ENCODE measurements around the gene NPM1.
"Not testable (repeated sequence)": the region's sequence is repeated elsewhere in the genome, so short reads cannot be mapped to it uniquely, and the experiment has no call there.

Gene NPM1

DNA sequence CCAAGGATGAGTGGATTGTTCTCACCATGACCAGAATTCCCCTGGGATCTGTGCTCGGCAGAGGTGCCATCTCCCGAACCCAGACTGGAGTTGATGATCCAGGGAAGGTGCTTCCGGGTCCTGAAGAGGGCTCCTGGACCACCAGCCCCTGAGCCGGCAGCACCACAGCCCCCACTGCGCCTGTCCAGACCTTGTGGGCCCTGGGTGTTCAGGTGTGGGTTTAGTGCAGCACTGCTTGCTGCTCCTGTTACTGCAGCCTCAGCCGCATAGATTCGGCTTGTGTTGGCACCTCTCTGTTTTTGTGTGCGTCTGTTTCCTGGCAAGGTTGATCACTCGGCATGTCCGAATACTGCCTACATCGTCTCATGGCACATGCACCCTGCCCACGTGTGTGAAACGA is 16.3 kb upstream of the NPM1 start:
- H3K4me3 ChIP-seq (ENCODE audit: low read depth, low read length), result no peak overlapping the region
- TF ChIP-seq, protein P1, sequence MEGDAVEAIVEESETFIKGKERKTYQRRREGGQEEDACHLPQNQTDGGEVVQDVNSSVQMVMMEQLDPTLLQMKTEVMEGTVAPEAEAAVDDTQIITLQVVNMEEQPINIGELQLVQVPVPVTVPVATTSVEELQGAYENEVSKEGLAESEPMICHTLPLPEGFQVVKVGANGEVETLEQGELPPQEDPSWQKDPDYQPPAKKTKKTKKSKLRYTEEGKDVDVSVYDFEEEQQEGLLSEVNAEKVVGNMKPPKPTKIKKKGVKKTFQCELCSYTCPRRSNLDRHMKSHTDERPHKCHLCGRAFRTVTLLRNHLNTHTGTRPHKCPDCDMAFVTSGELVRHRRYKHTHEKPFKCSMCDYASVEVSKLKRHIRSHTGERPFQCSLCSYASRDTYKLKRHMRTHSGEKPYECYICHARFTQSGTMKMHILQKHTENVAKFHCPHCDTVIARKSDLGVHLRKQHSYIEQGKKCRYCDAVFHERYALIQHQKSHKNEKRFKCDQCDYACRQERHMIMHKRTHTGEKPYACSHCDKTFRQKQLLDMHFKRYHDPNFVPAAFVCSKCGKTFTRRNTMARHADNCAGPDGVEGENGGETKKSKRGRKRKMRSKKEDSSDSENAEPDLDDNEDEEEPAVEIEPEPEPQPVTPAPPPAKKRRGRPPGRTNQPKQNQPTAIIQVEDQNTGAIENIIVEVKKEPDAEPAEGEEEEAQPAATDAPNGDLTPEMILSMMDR (IDR thresholded peaks at IDR 0.05; ENCODE audit: low read depth, low read length), result no peak
- no peak for TF ChIP-seq MAX (IDR thresholded peaks at IDR 0.05; ENCODE audit: low read depth, low read length)
- DNase-seq (ENCODE audit: low read depth), result no peak

DNA sequence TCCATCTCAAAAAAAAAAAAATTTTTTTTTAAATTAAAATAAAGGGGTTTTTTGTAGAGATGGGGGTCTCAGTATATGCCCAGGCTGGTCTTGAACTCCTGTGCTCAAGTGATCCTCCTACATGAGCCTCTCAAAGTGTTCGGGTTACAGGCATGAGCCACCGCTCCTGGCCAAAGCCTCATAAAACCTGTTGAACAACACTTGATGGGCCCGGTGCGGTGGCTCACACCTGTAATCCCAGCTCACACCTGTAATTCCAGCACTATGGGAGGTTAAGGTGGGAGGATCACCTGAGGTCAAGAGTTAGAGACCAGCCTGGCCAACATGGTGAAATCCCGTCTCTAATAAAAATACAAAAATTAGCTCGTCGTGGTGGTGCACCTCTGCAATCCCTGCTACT is 7.7 kb upstream of the NPM1 start:
- DNase-seq (ENCODE audit: low read depth), result no peak
- no peak for TF ChIP-seq POLR2A (IDR thresholded peaks at IDR 0.05; ENCODE audit: extremely low read depth, insufficient read length)
- TF ChIP-seq, protein P1 (IDR thresholded peaks at IDR 0.05; ENCODE audit: low read depth, low read length), result no peak
- no peak for TF ChIP-seq MAX (IDR thresholded peaks at IDR 0.05; ENCODE audit: low read depth, low read length)
- TF ChIP-seq MYC (IDR thresholded peaks at IDR 0.05; ENCODE audit: low read depth, low read length), result no peak
- H3K4me3 ChIP-seq (ENCODE audit: low read depth, low read length), result no peak overlapping the region

DNA sequence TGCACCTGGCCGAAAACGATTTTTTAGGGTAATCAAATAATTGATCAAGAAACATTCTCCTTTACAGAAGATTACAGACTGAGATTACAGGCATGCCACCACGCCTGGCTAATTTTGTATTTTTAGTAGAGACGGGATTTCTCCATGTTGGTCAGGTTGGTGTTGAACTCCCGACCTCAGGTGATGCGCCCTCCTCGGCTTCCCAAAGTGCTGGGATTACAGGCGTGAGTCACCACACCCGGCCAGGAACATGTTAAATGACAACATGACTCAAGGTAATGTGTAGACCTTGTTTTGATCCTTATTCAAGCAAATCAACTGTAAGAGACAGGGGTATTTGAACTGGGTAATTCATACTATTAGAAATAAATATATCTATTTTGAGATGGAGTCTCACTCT is 3.2 kb upstream of the NPM1 start:
- not testable (repeated sequence) for DNase-seq (ENCODE audit: low read depth); H3K4me3 ChIP-seq (ENCODE audit: low read depth, low read length)

DNA sequence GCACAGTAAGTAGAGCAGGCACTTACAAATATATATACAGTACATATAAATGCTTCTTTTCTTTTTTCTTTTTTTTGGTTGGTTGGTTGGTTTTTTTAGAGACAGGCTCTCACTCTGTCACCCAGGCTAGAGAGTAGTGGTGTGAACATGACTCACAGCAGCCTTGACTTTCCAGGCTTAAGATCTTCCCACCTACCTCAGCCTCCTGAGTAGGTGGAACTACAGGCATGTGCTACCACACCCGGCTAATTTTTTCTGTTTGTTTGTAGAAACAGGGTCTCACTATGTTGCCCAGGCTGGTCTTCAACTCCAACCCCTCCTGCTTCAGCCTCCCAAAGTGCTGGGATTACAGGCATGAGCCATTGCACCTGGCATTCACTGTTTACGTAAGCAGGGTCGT is 2.6 kb upstream of the NPM1 start:
- not testable (repeated sequence) for H3K4me3 ChIP-seq (ENCODE audit: low read depth, low read length); DNase-seq (ENCODE audit: low read depth)

GRCh38 chr5:171386006-171386671 is 1.5 kb upstream of the NPM1 start:
- no peak for DNase-seq (ENCODE audit: low read depth)
- H3K4me3 ChIP-seq (ENCODE audit: low read depth, low read length), result no peak overlapping the region
- no peak for TF ChIP-seq MYC (IDR thresholded peaks at IDR 0.05; ENCODE audit: low read depth, low read length)
- TF ChIP-seq, protein P1 (IDR thresholded peaks at IDR 0.05; ENCODE audit: low read depth, low read length), result no peak
- TF ChIP-seq MAX (IDR thresholded peaks at IDR 0.05; ENCODE audit: low read depth, low read length), result no peak
- no peak for TF ChIP-seq POLR2A (IDR thresholded peaks at IDR 0.05; ENCODE audit: extremely low read depth, insufficient read length)

DNA sequence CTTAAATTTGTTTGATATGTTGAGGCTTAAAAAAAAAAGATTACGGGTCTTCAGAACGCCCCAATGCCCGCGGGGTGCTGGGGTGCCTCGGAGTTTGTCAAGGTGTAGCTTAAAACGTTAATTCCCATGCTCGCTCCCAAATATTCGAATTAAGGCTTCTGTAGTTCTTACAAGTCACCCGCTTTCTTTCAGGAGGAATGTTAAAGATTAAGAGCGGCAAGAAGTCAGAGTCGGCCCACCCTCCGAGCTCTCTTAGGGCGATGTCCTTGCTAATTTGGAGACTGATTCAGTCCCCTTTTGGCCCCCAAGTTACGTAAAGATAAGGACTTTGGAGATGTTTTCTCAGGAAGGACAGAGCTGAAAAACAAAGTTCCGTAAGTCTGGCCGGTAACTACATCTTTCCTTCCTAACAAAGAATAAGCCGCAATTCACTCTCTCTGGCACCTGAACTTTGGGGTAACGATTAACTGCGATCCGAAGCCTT is 746 bp upstream of the NPM1 start:
- peak overlapping the region; percentile 74 for H3K4me3 ChIP-seq (ENCODE audit: low read depth, low read length)
- TF ChIP-seq MAX (IDR thresholded peaks at IDR 0.05; ENCODE audit: low read depth, low read length) (no peak), POLR2A (IDR thresholded peaks at IDR 0.05; ENCODE audit: extremely low read depth, insufficient read length) (no peak), MYC (IDR thresholded peaks at IDR 0.05; ENCODE audit: low read depth, low read length) (no peak)
- TF ChIP-seq, protein P1 (IDR thresholded peaks at IDR 0.05; ENCODE audit: low read depth, low read length), result no peak
- DNase-seq (ENCODE audit: low read depth), result peak; percentile 42
